Activated CD4-positive, CD25-positive, alpha-beta regulatory T cell treated with anti-CD3 and anti-CD28 coated beads, Interleukin-2, amount 50 U/mL, for 16 hours (primary cell): ENCODE measurements around the gene SUCNR1.
"Not testable (repeated sequence)": the region's sequence is repeated elsewhere in the genome, so short reads cannot be mapped to it uniquely, and the experiment has no call there.

Source experiments
- DNase-seq: peaks from one replicate; pipeline ENCODE4 v3.0.0-alpha.2; 2020; ENCODE audit warnings: low read depth, low spot score

The SUCNR1 gene

DNA sequence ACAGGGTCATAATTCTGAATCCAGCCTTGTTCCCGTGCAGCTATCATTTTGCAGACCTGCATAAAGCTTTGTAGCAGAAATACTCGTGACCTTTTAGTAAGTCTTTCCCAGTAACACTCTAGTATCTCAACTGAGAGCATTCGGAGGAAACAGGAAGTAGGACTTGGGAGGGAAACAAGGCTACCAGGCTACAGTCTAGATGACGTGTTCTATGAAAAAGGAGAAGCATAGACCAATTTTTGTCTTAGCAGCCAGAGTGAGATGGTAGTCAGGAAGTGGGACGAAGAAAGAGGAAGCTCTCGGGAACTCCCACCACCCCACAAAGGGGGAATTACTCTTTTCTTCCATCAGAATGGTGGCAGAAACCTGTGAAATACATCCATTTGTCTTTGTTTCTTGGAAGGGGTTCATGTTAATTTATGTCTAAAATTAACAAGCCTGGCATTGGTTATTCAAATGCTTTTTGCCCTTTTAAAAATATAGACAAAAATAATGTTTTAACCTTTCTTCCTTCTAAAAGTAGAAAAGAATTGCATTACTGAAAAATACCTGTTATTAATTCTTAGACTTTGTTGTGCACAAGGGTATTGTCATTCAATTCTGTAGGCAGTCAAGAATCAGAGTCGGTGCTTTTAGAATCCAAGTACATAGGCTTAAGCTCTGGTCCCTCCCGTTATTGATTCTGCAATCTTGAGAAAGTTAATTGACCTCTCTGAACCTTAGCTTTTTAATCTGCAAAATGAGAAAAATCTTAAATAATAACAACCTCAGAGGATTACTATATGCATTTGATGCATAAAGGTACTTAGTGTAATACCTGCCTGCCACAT is 1.6 kb upstream of the SUCNR1 start:
- no peak for DNase-seq

DNA sequence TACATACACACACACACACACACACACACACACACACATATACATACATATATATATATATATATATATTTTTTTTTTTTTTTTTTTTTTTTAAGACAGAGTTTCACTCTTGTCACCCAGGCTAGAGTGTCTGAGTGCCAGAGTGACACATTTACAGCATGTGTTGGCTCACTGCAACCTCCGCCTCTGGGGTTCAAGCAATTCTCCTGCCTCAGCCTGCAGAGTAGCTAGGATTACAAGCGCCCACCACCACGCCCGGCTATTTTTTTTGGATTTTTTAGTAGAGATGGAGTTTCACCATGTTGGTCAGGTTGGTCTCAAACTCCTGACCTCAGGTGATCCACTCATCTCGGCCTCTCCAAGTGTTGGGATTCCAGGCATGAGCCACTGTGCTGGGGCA is 636 bp downstream of the SUCNR1 start:
- not testable (repeated sequence) for DNase-seq

DNA sequence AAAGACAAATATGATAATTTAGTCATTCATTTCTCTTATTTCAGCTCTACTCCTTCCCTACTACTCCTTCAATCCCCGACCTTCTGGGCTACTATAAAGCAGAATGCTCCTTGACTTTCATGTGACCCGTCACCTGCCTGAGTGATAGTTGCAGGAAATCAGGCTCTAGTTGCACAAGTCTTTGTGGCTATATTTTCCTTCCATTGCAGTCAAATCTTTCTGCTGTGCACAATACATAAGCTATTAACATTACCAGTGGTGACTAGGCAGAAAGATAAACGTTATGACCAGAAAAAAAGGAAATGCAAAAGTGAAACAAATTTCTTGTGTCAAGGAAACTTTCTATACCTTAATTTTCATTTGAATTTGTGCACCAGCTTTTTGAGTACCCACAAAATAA is 2.3 kb downstream of the SUCNR1 start:
- no peak for DNase-seq

DNA sequence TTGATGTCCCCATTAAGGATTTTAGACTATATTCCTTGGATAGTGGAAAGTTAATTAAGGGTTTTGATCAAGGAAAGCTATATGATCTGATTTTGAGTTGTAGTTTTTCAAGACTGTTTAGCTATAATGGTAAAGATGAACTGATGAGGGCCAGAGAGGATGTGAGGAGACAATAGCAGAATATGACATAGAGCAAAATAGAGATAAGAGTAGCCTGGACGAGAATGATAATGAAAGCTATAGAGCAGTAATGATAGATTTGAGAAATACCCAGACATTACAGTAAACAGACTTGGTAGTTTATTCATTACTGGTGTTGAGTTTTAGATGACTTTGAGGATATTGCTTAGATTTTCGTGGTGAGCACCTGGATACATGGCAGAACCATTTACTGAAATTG is 3.8 kb downstream of the SUCNR1 start:
- DNase-seq = no peak

DNA sequence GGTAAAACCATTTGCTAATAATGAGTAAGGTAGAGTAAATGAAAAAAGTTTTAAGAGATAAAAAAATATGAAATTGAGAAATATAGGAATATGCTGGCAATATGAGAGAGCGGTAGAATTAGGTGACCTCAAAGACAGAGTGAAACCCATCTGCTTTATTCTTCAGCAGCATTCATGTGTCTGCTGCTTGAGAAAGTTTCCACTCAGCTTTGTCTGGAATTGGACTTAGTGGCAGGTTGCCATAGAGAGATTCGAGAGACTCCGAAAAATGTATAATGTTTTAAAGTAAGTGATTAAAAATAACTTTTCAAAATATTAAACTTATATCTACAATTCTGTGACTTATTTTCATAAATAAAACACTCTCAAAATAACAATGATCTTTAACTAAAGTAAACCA is 5.0 kb downstream of the SUCNR1 start:
- DNase-seq = no peak

DNA sequence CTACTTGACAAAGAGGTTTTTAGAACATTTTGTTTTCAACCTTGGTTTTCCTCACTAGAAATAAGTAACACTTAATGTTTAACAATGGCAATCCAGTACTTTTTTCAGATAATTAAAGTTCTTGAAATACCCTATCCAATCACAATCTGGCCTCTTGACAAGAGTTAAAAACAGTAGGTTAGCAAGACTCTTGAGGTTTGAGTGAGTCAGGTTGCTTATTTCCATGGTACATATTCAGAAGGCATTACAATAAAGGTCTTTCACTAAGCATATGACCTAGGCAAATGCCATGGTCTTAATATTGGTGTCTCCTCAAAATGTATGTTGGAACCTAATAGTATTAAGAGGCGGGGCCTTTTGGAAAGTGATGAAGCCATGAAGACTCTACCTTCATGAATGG is 5.6 kb downstream of the SUCNR1 start:
- DNase-seq = no peak

DNA sequence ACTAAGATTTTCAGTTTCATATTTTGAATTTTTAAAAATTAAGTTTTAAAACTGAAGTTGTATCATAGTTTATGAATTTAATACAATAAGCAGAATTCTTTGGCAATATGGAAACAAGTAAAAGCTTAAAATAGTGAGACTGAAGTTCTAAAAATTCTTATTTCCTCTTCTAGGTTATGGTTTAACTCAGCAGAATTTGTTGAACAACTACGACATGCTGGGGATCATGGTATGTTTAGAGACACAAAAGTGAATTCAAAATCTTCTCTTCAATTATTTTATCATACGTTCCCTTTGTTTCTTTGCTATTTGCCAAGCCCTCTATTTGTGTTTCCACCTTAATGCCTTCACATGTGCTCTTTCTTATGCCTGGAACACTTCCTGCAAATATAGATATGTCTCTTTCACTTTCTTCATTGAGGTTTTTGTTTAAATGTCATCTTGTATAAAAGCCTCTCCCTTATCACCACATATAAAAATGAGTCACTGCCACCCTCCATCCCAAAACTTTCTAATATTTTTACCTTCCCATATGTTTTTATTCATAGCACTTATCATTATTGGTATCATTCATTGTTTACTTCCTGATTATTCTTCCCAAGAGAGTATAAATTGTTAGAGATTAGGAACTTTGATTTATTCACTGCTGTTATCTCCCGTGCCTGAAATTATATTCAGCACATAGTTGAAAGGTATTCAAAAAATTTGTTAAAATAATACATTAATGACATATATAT is 6.4 kb downstream of the SUCNR1 start:
- DNase-seq = no peak

DNA sequence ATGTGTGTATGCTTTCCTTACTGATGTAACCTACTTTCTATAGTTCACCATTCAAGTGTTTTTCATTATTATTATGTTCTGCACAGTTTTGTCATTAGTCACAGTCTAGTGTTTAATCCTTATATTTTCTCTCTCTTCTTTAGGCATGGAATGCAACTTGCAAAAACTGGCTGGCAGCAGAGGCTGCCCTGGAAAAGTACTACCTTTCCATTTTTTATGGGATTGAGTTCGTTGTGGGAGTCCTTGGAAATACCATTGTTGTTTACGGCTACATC is 6.9 kb downstream of the SUCNR1 start:
- no peak for DNase-seq

DNA sequence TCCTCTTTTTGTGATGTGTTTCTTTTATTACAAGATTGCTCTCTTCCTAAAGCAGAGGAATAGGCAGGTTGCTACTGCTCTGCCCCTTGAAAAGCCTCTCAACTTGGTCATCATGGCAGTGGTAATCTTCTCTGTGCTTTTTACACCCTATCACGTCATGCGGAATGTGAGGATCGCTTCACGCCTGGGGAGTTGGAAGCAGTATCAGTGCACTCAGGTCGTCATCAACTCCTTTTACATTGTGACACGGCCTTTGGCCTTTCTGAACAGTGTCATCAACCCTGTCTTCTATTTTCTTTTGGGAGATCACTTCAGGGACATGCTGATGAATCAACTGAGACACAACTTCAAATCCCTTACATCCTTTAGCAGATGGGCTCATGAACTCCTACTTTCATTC is 7.7 kb downstream of the SUCNR1 start:
- DNase-seq = no peak

DNA sequence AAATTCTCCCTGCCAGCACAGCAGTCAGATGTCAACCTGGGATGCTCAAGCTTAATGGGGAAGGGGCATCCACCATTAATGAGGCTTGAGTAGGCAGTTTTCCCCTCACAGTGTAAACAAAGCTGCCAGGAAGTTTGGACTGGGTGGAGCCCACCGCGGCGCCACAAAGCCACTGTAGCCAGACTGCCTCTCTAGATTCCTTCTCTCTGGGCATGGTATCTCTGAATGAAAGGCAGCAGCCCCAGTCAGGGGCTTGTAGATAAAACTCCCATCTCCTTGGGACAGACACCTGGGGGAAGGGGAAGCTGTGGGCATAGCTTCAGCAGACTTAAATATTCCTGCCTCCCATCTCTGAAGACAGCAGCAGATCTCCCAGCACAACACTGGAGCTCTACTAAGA is 12.0 kb downstream of the SUCNR1 start:
- DNase-seq = not testable (repeated sequence)

DNA sequence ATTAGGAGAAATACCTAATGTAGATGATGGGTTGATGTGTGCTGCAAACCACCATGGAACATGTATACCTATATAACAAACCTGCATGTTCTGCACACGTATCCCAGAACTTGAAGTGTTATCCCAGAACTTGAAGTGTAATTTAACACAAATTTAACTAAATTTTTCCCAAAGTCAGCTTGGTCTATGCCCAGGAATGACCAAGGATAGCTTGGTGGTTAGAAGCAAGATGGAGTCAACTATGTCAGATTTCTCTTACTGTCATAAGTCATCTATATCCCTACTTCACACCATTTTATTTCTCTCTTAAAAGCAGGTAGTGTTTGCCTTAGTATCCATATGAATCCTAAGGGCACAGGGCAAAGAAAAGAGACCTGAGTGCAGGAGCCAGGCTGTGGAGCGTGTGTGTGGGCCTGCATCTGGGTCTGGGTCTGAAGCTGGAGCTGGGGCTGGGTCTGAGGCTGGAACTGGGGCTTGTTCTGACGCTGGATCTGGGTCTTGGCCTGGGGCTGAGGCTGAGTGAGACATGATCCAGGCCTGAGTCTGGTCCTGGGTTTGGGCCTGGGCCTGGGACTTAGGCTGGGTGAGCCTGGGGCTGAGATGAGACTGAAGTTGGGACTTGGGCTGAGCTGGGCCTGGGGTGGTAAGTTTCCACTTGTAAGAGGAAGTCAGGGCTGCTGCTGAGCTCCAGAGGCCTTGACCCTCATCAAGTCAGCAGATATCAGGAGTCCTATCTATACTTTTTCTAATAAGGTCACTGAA is 14.2 kb downstream of the SUCNR1 start:
- not testable (repeated sequence) for DNase-seq

DNA sequence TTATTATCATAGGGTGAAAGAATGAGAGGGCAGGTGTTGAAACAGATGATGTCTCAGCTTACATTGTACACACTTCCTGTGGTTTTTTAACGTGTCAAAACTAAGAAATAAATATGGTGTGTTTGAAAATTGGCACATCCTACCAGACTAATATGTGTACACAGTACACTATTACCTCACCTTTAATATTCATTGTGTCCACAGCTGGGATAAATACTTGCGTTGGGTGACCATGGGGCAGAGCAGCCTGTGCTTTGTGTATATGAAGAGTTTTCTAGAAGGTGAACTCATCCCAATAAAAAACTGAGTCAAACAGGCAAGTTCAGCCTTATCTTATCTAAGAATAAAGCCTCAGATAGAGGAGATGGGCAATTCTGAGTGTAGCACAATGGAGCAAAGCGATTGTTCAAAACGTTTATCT is 17.3 kb downstream of the SUCNR1 start:
- no peak for DNase-seq

DNA sequence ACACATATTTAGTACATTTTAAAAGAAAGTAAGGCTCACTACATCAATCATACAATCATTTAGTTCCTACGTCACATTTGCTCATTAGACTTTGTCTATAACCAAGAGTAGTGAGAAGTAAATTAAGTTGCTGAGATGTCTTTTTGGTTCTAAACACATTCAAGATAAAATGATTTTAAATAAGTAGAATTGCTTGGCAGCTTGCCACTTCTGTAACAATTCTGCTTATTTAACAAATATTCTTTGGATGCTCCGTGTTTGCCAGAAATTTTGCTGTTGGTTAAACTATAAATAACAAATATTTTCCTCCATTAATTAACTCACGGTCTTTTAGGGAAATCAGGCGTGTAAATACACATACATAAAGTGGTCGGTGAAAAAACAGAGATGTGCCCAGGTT is 18.3 kb downstream of the SUCNR1 start:
- DNase-seq = no peak

DNA sequence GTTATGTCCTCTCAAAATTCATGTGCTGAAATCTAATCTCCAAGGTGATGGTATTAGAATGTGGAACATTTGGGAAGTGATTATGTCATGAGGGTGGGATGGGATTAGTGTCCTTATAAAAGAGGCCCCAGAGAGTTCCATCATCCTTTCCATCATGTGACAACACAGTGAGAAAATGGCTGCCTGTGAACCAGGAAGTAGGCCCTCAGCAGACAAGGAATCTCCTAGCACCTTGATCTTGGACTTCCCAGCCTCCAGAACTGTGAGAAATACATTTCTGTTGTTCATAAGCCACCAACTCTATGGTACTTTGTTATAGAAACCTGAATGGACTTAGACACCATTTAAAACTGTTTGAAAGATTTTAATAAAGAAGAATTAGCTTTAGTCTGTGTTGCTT is 20.8 kb downstream of the SUCNR1 start:
- no peak for DNase-seq

DNA sequence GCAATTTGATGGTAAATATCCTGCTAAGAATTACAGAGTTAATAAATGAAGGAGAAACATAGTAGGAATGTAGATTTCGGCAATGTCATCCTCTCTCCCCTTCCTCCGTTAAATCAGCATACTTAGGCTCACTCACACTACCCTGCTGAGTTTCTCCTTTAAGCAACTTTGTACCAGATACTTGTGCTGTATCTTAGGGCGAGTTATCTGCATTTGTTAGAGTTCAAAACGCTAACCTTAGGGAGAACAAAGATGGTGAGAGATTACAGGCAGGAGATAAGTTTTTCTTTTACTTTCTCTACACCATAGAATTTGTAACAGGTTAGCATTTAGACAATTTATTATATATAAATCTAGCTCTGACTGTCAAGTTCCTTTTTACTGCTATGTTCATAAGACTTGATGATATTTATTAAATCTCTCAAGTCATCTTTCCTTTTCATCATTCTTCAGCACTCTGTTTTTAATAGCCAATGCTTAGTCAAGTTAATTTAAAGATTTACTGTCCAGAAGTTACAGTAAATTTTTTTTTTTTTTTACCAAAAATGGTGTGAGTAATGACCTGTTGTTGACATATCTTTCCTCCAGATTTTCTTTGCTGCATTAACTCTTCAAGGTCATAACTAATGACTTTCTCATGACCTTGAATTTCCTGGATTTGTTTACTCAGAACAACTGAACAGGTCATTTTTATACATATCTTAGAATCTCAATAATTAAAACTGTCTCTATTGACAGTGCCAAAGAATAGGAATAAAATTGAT is 22.2 kb downstream of the SUCNR1 start:
- no peak for DNase-seq

DNA sequence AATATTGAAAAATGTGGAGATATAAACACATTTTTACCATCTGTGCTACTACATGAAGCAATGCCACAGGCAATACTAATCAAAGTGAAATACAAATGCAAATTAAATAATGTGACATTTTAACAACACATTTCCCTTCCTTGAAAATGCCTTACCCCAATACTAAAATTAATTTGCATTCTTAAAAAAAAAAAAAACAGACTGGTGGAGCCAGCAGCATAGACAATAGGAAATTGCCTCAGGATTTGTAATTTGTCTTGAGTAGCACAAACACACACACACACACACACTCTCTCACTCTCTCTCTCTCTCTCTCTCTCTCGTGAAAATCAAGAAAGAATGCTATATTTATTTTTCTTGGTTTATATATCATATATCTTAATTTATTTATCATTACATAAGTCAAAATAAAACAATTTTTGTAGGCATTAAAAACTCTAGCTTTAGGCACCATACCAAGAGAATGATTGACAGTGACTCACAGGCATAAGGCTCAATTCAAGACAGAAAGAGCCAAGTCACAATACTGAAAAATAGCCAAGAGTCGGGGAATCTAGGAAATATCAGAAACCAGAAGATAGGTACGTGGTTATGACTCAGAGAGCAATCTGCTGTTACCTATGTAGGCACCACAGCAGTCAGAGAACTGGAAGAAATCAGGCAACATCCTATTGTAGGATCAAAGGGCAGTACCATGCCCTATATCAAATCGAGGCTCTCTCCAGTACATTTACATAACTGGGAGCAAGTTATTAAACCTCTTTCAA is 23.0 kb downstream of the SUCNR1 start:
- DNase-seq = no peak

DNA sequence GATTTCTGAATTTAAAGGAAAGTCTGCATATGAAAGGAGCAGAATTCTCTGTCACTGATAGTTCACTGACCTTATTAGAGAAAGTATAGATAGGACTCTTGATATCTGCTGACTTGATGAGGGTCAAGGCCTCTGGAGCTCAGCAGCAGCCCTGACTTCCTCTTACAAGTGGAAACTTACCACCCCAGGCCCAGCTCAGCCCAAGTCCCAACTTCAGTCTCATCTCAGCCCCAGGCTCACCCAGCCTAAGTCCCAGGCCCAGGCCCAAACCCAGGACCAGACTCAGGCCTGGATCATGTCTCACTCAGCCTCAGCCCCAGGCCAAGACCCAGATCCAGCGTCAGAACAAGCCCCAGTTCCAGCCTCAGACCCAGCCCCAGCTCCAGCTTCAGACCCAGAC is 24.7 kb downstream of the SUCNR1 start:
- DNase-seq = not testable (repeated sequence)

DNA sequence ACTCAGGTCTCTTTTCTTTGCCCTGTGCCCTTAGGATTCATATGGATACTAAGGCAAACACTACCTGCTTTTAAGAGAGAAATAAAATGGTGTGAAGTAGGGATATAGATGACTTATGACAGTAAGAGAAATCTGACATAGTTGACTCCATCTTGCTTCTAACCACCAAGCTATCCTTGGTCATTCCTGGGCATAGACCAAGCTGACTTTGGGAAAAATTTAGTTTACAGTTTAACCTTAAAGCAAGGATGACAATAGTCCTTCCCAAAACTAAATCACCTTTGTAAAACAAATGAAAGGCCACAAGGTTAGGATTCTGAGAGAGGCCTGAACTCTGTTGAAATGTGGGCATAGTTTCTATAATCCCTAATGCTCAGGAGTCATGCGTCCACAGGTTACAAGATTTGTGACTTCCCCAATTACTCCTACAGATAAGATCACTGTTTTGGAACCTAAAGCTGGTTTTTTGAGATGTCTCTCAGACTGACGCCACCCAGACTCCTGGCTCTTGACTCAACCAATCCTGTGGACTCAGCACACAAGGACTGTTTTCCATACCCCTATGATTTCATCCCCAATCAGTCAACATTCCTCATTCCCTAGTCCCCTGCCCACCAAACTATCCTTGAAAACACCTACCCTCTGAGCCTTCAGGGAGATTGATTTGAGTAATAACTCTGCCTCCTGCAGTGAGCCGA is 25.3 kb downstream of the SUCNR1 start:
- DNase-seq = not testable (repeated sequence)

DNA sequence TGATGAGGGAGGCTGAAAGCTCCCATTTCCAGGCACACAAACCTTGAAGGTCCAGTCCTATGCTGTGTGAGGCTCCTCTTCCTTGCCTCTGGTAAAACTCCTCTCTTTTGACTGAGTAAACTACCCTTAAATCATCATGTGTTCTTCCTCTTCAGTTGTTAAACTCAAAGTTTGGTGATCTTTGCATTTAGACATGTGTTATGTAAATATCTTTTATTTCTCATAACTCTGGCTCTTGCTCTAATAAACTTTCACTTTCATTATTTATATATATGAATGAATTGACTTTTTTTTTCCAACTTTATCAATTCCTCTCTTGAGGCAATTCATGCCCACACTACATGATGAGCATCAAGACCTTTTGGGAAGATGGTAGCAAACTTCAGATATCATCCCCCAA is 26.6 kb downstream of the SUCNR1 start:
- no peak for DNase-seq

DNA sequence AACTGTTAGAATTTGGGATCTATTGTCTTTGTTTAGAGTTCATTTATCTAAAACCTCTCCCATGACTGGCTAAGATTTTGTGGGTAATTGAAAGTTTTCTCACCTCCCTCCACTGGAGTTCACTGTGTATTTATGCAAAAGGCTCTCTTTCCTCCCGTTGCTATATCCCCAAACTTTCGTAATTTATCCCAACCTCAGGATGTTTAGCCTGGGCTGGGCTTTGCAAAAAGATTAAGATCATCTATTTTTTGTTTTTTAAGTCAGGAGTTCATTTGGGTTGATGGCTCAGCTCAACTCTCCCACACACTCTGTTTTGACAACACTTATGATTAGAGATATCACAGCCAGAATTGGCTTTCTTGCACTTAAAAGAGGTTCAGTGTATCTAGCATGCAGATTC is 27.0 kb downstream of the SUCNR1 start:
- DNase-seq = no peak
